Upper lobe of left lung (tissue), 4 donors: ENCODE results near the gene ADCK2.

ENCODE experiments used
- CTCF ChIP-seq, 6 experiments: fragments of 450-650 bp in 4 of 6; fragments of 200-600 bp in 2 of 6; sonication (generic) in 2 of 6; IDR thresholded peaks; one replicate each; pipeline ENCODE4 v1.5.1; 2016 to 2019; ENCODE audit warnings: antibody characterized with exemption in 6 of 6
- POLR2A ChIP-seq, 4 donors: fragments of 450-650 bp; IDR thresholded peaks; one replicate each; pipeline ENCODE4 v1.5.1; 2016 to 2017; ENCODE audit warnings: antibody characterized with exemption in 4 of 4, mild to moderate bottlenecking in 2 of 4
- POLR2AphosphoS5 ChIP-seq, 2 donors: sonication (generic); formaldehyde crosslinking; IDR thresholded peaks; one replicate each; pipeline ENCODE4 v1.5.1; 2017; ENCODE audit warnings: antibody characterized with exemption in 2 of 2

- no peak for TF ChIP-seq CTCF (IDR thresholded peaks at IDR 0.05)
- no peak for TF ChIP-seq POLR2AphosphoS5 (IDR thresholded peaks at IDR 0.05)
- no peak for TF ChIP-seq POLR2A (IDR thresholded peaks at IDR 0.05)
These were observed 48.8 kb upstream of the ADCK2 start for GRCh38 chr7:140623980-140624379.
